ENCODE results near the gene TTI1.

Gene TTI1

DNA sequence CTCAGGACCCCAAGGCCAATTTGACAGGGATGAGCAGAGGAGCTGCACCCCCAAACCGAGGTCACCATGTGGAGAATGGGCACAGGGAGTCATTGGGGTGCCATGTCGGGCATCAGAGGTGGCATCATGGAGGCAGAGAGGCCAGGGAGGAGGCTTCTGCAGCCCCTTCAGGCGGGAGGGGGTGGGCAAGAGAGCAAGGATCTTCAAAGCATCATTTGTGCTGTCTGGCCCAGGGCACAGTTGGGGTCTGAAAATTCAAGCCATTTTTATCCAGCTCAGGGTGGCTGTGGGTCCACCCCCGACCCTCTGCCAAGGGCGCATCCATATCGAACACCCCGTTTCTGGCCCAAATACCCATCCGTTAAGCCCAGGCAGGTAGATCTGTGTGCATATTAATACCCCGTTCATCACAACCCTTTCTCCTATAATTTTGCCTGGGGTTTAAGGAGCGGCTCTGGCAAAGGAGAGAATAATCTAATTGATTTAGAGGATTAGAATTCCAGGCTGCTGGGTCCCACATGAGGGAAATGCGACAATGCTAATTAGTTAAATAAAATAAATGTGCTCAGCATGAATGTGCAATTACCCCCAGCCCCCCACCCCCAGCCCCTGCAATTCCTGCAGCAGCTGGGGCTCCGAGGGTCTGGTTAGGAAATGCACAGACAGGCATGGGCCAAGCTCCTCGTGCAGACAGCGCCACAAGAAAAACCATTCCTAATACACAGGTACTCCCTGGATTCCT, 98.5 kb downstream of the TTI1 start:
- no peak for DNase-seq

DNA sequence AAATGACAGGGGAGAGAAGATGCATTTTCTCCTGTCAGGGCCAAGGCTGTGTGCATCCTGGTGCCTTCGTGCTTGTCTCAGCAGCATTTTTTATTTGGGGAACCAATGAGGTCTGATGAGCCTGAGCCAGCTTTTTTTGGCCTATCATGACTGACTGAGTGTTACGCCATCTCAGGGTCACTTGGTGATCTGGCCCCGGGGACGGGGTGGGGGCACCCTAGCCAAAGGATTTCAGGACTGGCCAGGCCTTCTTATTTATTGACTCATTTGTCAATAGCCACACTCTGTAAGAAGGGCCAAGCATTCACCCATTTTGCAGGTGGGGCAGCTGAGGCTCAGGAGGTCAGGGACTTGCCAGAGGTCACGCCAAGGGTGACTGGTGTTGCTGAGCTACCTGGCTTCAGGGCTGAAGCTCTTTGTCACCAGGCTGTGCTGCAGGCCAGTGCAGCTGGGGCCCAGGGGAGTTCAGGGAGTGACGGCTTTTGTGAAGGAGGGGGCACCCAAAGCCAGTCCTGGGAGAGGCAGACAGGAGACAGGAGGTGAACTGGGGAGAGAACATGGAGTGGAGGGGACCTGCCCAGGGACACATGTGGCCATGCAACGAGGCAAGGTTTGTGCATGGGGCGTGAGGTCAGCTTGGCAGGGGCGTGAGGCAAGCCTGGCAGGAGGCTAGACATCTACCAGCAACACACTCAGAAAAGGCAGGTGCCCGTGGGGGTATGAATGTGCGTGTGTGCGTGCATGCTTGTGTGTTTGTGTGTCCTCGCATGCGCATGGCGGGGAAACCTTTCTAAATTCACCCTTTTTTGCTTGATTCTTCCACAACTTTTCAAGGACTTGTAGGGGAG, 99.2 kb downstream of the TTI1 start:
- no peak for DNase-seq
